Vagina (tissue), 2 donors: Measurements from ENCODE around the gene ATPAF1.

Experiments
- POLR2A ChIP-seq, 2 donors: fragments of 450-650 bp; IDR thresholded peaks; one replicate each; pipeline ENCODE4 v1.6.1; 2017; ENCODE audit warnings: antibody characterized with exemption in 2 of 2, mild to moderate bottlenecking in 2 of 2, moderate library complexity in 2 of 2
- POLR2AphosphoS5 ChIP-seq, 2 donors: sonication (generic); formaldehyde crosslinking; IDR thresholded peaks; one replicate each; pipeline ENCODE4 v1.9.0; 2017; ENCODE audit warnings: antibody characterized with exemption in 2 of 2, mild to moderate bottlenecking in 2 of 2, low read depth in 1 of 2; ENCODE audit not compliant: insufficient read depth in 1 of 2
- TF ChIP-seq, protein P1 (sequence below), 3 experiments: fragments of 450-650 bp in 2 of 3; fragments of 200-600 bp in 1 of 3; sonication (generic) in 1 of 3; IDR thresholded peaks; one replicate each; pipeline ENCODE4 v1.5.1; 2017 to 2019; ENCODE audit warnings: antibody characterized with exemption in 3 of 3, mild to moderate bottlenecking in 2 of 3, moderate library complexity in 2 of 3

DNA sequence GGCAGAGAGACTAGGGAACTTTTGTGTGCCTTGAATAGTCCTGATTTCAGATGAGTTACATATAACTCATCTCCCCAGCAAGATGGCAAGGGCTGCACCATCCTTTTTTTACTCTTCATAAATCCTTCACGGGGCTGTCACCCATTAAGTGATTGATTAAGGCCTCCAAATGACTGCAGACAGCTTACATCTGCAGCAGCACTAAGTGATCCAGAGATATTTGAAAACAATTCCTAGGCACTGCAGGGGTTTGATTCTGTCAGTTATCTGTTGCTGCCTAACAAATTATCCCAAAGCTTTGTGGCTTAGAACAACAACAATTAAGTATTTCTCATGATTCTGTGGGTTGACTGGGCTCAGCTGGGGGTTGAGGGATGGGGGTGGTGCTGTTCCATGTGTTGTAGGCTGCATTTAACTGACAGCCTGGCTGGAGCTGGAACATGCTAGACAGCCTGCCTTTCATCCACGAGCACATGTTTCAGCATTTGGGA lies 22.8 kb upstream of the ATPAF1 start:
- TF ChIP-seq, protein P1, sequence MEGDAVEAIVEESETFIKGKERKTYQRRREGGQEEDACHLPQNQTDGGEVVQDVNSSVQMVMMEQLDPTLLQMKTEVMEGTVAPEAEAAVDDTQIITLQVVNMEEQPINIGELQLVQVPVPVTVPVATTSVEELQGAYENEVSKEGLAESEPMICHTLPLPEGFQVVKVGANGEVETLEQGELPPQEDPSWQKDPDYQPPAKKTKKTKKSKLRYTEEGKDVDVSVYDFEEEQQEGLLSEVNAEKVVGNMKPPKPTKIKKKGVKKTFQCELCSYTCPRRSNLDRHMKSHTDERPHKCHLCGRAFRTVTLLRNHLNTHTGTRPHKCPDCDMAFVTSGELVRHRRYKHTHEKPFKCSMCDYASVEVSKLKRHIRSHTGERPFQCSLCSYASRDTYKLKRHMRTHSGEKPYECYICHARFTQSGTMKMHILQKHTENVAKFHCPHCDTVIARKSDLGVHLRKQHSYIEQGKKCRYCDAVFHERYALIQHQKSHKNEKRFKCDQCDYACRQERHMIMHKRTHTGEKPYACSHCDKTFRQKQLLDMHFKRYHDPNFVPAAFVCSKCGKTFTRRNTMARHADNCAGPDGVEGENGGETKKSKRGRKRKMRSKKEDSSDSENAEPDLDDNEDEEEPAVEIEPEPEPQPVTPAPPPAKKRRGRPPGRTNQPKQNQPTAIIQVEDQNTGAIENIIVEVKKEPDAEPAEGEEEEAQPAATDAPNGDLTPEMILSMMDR (IDR thresholded peaks at IDR 0.05): no peak
- no peak for TF ChIP-seq POLR2A (IDR thresholded peaks at IDR 0.05)
- no peak for TF ChIP-seq POLR2AphosphoS5 (IDR thresholded peaks at IDR 0.05; ENCODE audit: insufficient read depth in 1 of 2, low read depth in 1 of 2)
